Activated gamma-delta T cell (primary cell): ENCODE results near the gene ZNF239.
A peak's percentile ranks its signal among the peaks of the same experiment; 100 is the strongest.
"Not testable (repeated sequence)": the region's sequence is repeated elsewhere in the genome, so short reads cannot be mapped to it uniquely, and the experiment has no call there.

Experiments
- DNase-seq: peaks from one replicate; lab custom pipeline; 2025; lab: John Stamatoyannopoulos, UW
- total RNA-seq, 2 donors: gene quantifications; one replicate each; lab custom pipeline; 2026; lab: John Stamatoyannopoulos, UW

Gene ZNF239
- 5.1 to 7.7 reads per million in 2 donors for total RNA-seq

DNA sequence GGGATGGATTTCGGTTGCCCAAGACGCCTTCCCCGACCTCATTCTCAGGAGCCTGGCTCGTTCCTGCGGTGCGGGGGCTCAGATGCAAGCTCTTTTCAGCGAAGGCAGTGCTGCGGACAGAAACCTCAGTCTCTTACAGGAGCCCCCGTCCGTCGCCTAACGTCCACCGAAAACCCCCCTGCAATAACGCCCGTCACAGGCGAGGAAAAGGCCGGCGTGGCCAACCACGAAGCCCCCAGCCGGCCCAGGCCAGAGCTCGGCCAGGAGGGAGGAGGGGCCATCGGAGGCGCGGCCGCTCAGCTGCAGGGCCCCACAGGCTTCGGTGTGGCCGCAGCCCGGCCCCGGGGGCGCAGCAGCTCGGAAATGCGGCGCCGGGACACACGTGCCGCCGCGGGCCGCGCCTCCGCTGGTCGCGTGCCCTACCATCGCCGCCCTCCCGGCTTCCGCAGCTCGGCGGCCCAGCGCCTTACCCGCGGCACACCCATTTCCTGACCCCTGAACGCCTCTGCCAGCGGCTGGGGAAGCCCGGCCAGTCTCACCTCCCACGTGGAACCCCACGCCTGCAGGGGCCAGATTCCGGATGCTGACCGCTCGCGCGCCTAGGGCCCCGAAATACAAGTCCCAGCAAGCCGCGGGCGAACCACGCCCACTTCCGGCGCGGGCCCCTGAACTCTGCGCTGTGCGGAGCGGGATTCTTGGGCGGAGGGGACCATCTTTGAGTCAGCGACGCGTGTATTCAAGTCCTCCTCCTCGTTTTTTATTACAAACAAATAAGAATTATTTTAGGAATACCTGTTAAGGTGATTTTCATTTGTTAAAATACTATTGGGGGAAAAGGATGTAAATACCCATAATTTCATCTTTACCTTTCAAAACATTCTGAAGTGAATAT is at the start of gene ZNF239:
Gene ZNF239 (minus strand): TSS at position 616 of the 892 bp plus-strand sequence. CDS start 16,537 bp downstream, outside the sequence.
- DNase-seq, result peak; percentile 75

DNA sequence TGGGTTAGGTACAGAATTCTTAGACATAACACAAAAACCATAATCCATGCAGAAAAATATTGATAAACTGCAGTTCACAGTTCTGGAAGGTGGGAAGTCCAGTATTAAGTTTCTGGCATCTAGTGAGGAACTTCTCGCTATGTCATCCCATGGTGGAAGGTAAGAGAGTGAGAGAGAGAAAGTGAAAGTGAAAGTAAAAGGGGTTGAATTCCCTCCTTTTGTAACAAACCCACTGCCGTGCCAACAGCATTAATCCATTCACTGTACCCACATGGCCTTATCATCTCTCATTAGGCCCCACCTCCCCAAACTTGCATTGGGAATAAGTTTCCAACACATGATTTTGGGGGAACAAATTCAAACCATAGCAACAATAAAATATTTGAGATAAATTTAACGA is 48.9 kb upstream of the ZNF239 start:
- no peak for DNase-seq

DNA sequence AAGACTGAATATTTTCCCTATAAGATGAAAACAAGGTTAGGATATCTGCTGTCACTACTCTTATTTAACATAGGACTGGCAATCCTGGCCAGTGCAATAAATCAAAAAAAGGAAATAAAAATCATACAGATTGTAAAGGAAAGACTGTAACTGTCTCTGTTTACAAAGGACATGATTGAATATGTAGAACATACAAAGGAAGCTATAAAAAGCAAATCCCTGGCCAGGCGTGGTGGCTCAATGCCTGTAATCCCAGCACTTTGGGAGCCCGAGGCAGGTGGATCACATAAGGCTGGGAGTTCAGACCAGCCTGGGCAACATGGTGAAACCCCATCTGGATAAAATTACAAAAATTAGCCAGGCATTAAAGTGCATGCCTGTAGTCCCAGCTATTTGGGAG is 47.6 kb upstream of the ZNF239 start:
- DNase-seq, result no peak

DNA sequence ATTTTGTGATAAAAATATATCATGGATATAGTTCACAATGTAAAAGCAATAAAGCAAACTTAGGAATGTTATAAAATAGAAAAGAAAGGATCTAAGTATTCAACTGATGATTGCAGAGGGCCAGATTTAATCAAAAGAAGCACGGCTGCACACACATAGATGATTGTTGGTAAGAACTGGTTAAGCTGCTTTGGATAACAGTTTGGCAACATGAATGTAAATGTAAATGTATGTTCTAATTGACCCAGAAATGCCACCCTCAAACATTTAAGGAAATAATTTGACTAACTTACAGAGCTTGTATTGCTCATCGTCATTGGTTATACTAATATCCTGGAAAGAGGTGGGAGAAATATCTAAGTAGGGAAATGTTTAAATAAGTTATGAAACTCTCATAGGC is 45.0 kb upstream of the ZNF239 start:
- DNase-seq, result no peak

DNA sequence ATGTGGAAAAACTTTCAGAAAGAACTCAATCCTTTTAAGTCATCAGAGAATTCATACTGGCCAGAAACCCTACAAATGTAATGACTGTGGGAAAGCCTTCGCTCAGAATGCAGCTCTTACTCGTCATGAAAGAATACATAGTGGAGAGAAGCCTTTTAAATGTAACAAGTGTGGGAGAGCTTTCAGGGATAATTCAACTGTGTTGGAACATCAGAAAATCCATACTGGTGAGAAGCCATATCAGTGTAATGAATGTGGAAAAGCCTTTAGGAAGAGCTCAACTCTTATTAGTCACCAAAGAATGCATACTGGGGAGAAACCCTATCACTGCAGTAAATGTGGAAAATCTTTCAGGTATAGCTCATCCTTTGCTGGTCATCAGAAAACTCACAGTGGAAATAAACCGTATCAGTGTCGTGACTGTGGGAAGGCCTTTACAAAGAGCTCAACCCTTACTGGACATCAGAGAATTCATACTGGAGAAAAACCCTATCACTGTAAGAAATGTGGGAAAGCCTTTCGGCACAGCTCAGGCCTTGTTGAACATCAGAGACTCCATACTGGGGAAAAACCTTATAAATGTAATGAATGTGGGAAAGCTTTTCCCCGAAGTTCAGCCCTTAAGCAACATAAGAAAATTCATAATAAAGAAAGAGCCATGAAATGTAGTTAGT is 42.4 kb upstream of the ZNF239 start:
- no peak for DNase-seq

DNA sequence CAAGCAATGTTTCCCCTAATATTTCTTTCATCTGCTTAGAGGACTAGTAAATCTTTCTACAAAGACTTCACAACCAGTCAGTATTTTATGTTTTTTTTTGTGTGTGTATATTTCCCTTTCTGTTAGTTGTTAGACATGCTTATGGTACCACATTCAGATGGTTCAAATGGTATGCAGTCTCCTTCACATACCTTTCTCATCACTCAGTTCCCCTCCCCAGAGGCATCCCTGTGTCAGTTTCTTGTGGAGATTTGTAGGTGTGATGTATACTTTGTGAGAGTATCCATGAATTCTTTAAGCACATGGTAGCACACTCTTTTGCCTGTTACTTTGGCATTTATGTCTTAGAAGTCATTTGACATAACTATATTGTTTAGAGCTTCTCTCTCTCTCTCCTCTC is 36.2 kb upstream of the ZNF239 start:
- no peak for DNase-seq

DNA sequence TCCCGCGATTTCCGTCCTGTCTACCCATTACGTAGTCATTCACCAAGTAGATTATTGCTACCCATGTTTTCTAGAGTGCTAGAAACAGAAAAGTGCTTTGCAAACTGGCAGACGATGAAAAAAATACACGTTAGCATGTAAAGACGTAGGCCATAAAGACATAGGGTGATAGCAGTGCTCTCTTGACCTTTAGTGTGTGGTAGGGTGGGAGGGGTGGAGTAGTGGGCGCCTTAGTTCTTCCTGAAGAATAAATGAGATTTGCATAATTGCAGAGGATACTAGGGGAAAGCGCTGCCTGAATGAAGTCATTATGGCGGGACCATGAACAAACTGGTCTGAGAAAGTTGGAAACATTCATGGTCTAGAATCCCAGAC is 32.8 kb upstream of the ZNF239 start:
- DNase-seq, result no peak

DNA sequence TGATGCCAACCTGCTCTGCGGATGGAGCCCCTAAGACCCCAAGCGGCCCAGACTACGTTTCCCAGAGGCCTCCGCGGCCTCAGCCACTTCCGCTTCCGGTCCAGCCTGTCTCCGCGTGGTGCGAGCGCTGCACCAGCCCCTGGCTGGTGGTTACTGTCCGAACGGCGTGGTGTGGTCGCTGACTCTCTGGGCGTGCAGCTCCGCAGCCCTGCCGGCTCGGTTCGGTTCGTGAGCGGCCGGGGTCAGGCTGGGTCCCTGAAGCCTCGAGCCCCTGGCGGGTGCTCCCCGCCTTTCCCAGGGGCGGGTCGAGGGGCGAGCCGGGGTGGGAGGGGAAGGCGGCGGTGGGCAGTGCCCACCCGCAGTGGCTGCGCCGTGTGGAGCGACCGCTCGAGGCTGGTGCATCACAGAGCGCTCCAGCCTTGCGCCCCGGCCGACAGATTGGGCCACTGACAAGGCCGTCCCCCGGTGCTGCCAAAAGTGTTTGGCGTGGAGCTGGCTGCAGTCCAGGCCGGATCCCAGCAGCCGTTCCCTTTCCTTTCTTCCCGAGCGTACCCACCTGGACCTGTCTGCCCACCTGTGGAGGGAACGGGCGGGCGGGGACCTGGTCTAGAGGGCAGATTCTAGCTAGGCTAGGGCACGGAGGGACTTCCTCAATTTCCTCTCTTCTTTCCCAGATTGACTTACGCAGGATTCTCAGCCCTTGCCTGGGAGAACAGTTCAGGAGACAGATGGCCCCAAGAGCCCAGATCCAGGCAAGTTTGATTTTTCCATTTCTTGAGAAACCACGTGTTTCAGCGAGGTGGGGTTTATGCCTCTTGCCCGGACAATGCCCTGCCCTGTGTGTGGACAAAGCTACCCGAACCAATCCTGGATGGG is 32.1 kb upstream of the ZNF239 start, which contains the start of gene ZNF485:
Gene ZNF485 (plus strand): TSS at position 116 of the 876 bp plus-strand sequence. CDS start 613 bp downstream, at position 729.
- peak; percentile 32 for DNase-seq

DNA sequence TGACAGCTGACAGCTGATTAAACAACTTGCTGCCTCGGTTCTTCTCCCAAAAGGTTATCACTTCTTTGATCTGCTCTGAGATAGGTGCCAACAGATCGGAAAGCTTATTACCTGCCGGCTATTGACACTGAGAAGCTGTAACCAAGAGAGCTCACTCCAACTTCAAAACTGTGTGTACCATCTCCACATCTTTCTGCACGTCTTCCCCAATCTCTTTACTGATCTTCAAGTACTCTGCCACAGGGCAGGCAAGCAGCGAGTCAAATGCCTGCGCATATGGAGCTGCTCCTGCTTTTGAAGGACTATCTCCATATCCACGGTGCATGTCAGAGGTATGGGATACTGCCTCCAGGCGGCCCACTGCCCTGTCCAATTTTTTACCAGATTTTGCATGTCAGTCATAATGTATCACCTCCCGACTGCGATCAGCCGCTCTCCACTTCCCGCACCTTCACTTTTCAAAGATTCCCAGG is 31.5 kb upstream of the ZNF239 start:
- no peak for DNase-seq

DNA sequence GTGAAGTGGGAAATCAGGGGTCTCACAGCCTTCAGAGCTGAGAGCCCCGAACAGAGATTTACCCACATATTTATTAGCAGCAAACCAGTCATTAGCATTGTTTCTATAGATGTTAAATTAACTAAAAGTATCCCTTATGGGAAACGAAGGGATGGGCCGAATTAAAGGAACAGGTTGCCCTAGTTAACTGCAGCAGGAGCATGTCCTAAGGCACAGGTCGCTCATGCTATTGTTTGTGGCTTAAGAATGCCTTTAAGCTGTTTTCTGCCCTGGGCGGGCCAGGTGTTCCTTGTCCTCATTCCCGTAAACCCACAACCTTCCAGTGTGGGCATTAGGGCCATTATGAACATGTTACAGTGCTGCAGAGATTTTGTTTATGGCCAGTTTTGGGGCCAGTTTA is 27.2 kb upstream of the ZNF239 start:
- DNase-seq, result not testable (repeated sequence)

DNA sequence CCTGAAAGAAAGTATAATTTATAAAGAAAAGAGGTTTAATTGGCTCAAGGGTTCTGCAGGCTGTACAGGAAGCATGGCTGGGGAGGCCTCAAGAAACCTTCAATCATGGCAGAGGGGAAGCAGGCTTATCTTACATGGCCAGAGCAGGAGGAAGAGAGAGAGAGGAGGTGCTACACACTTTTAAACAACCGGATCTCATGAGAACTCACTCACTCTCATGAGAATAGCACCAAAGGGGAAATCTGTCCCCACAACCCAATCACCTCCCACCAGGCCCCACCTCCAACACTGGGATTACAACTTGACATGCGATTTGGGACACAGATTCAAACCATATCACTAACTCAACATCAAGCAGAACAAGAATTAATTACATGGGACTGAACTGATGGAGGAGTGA is 24.9 kb upstream of the ZNF239 start:
- DNase-seq, result no peak

DNA sequence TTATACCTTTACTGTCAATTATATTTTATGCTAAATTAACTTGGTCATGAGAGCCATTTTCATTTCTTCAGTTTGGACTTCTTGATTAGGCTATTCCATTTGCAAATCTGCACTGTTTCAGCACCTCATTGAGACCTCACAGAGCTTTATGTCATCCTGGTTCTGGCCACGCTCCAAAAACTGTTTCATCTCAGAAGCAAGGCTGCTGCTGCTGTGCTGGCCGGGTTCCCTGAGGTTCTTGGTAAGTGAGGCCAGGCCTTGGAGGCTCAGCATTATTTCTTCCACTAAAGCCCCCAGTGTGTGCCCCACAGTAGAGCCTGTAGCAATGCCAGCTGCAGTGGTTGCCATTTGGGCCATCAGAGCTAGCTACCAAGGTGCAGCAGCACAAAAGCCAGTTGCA is 24.0 kb upstream of the ZNF239 start:
- no peak for DNase-seq

DNA sequence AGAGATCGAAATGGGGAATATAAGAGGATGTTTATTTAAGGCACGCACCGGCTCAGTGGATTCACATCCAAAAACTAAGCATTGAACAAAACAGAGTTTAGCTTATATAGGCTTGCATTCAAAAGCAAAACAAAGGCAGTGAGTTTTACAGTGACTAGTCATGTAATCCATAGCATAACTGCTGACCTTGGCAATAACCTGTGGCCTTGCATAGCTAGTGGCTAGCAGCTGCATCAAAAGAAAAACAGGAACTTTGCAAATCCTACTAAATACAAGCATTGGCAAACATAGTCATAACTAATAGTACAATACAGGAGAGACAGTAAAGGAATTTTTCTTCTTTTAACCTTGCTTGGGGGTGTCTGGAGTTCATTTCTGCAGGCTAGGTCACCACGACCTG is 22.1 kb upstream of the ZNF239 start:
- DNase-seq, result no peak

DNA sequence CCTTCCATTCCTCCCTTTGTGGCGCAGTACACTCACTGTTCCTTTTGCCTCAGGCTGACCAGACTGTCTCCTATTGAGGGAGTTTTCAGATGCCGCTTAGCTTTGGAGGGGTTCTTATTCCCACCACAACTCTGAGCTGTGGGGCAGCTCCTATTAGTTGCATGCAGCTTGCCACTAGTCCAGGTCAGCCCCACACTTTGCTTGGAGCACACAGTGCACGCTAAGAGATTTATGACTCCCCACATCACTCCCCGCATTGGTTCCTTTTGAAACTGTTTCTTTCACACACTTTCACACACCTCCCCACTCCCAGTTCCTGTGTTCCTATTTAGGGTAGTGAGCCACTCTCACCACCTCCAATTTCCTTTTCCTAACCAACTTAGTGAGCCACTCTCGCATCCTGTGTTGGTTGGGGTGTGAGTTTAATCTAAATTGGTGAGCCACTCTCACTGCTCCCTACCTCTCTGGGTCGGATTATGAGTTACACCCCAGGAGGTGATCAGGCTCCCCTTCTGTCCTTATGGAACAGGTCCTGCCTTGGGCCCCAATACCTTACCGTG is 21.4 kb upstream of the ZNF239 start:
- no peak for DNase-seq

DNA sequence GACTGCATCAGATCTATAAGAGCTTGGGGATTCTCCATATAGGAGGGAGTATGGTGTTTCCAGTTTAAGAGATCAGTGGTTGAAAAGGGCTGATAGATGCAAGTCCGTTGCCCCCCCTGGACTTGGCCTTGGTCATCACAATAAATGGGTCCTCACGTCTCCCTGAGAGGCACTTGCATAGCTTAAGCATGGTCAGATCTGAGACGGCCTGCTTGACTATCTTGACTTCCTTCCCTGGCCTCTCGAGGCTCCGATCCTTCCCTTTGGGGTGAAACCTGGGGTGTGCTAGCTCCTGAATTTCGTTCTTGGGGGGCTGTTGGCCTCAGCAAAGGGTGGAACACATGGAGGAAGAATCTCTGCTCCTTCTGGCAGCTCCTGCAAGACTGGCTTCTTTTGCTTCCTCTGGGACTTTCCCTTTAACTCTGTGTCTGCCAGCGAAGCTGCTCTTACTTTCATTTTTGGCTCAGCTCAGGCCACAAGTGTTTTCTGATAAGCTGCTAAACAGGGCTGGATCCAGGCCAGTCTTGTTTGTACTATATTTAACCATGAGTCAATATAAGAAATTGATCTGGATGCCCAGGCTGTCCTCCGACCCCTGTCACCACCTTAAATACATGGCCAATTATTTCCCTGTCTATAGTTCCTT is 20.7 kb upstream of the ZNF239 start:
- DNase-seq, result no peak

DNA sequence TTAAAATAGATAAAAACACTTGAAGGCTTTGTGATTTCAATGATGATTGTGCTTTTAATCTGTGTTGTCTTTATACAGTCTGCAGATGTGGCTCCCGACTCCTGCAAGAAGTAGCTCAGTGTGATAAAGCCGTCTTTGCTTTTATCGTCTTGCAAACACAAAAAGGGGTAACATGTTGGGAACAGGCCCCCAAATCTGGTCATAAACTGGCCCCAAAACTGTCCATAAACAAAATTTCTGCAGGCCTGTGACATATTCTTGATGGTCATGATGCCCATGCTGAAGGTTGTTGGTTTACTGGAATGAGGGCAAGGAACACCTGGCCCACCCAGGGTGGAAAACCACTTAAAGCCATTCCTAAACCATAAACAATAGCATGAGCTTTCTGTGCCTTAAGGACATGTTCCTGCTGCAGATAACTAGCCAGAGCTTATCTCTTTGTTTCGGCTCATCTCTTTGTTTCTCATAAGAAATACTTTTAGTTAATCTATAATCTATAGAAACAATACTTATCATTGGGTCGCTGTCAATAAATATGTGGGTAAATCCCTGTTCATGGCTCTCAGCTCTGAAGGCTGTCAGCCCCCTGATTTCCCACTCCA is 17.0 kb upstream of the ZNF239 start:
- no peak for DNase-seq

DNA sequence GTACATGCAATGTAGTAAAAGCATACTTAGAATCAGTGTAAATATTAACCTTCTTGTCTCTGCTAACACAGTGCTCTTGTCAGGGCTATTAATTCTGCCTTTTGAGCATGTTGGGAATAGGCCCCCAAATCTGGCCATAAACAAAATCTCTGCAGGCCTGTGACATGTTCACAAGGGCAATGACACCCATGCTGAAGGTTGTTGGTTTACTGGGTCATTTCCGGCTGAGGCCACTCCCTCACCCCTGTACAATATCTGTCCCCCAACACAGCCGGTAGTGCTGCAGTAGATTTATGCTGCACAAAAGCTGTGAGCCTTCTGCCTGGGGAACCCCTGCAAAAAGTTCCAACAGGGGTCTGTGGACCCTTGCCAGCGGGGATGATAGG is 12.3 kb upstream of the ZNF239 start:
- not testable (repeated sequence) for DNase-seq

DNA sequence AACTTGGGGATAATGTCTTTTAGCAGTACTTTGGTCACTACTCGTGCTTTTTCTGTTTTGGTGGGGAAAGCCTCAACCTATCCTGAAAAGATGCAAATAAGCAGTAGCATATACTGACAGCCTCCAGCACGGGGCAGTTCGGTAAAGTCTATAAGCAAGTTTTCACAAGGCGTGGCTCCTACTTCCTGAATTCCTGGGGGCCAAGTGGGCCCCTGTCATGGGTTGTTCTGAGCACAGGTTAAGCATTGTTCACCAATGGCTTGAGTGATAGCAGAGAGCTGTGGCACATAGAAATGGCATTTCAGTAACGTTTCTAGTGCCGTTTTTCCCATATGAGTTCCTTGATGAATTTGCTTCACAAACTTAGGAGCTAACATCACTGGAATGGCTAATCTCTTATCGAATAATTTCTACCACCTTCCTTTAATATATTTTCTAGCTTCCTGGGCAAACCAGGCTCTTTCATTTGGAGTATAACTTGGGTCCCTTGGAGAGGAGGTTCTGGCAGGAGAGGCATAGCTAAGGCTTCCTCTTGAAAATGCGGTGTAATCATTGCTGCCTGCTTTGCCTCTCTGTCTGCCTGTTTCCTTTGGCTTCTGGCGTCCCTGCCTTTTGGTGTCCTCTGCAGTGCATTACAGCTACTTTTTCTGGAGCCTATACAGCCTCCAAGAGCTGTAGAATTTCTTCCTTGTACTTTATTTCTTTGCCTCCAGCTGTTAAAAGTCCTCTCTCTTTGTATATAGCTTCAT is 11.7 kb upstream of the ZNF239 start:
- no peak for DNase-seq

DNA sequence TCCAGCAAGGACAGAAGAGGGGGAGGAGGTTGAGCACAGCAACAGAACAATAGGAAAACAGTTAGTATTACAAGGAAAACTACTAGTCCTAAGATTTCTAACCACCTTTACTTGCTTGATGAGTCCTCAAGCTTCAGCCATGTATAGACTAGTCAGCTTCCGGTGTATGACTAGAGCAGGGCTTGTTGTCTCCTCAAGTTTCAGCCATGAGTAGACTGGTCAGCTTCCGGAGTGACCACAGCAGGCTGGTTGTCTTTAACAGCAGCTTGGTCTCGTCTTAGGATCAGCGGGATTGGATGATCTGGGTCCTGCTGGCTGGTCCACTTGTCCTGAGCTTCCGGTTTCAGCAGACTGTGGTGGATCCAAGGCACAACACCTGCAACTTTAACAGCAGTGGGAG is 10.6 kb upstream of the ZNF239 start:
- no peak for DNase-seq

DNA sequence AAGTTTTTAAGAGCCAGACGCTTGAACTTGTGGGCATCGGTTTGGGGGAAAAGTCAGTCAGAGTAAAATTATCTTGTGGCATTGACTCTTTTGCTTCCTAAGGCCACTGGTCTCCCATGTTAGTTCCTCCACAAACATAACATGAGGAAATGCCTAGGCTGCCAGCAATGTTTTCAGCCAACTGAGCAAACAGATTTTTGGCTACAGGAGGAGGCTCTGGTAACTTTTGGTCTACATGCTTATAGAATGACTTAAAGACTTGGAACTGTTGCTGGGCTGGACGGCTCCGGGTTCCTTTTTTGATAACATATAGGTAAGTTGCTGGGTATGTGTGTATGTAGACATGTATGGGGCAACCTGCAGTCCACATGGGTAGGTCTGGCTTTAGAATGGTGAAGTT is 9.6 kb upstream of the ZNF239 start:
- DNase-seq, result no peak
